G401 (cell line): ENCODE data around the gene TSKS. TPM values are rescaled to one million over a fixed set of nuclear protein-coding genes. Genes with fewer than 3 reads are reported as not detected.
A peak's percentile ranks its signal among the peaks of the same experiment; 100 is the strongest.

Experiments used
- DNase-seq: peaks from one replicate; pipeline ENCODE4 v3.0.0-alpha.2; 2015; ENCODE audit warnings: low spot score
- in situ Hi-C: cut with HindIII; loops from 2 replicates; pipeline ENCODE4 v1.10.0; 2016; ENCODE audit warnings: low sequenced_read_pairs, mixed read lengths
- total RNA-seq: library from RNA; depleted of rRNA; stranded (reverse); fragments of >200 nt; shearing (Covaris generic); gene quantifications from 2 replicates; pipeline ENCODE4 v1.2.3, GENCODE V29; 2014; rRNA removed

The TSKS gene
- total RNA-seq, 1 experiment from 2014 or later, result not detected

- in situ Hi-C loops, result no loop called here
- DNase-seq, result peak; percentile 86
Measured at GRCh38 chr19:49691243-49692146, 71.6 kb downstream of the TSKS start.

- DNase-seq, result peak; percentile 98
- in situ Hi-C loops, result no loop called here
Measured at GRCh38 chr19:49690656-49691242, 72.4 kb downstream of the TSKS start, which contains the start of gene CPT1C. CPT1C (plus strand) TSS chr19:49691116; CDS start chr19:49692253, 1,137 bp downstream.

- in situ Hi-C loops, result no loop called here
- DNase-seq, result no peak
Measured at GRCh38 chr19:49690079-49690655, 72.9 kb downstream of the TSKS start.

Other genes starting within 250 kb of the TSKS start
- gene RCN3, start 235.3 kb downstream of the TSKS start, total RNA-seq, result 0.74 and 10.8 TPM in 2 replicates
- gene NOSIP, start 182.8 kb downstream of the TSKS start, total RNA-seq, result 69.6 and 97.3 TPM in 2 replicates
- 1.9 TPM in 1 of 2 replicates, not detected in the other for gene PRRG2, start 182.0 kb downstream of the TSKS start, total RNA-seq
- gene PRR12, start 172.1 kb downstream of the TSKS start, total RNA-seq, result 0.49 and 3.0 TPM in 2 replicates
- 116 and 140 TPM in 2 replicates for gene RRAS, start 123.2 kb downstream of the TSKS start, total RNA-seq
- gene SCAF1, start 121.1 kb downstream of the TSKS start, total RNA-seq, result 22.3 and 25.2 TPM in 2 replicates
- 56.7 and 59.6 TPM in 2 replicates for gene IRF3, start 97.4 kb downstream of the TSKS start, total RNA-seq
- gene BCL2L12, start 97.4 kb downstream of the TSKS start, total RNA-seq, result 8.1 and 13.9 TPM in 2 replicates
- gene PRMT1, start 86.0 kb downstream of the TSKS start, total RNA-seq, result 633 and 640 TPM in 2 replicates
- 1.1 and 1.7 TPM in 2 replicates for gene ADM5, start 73.7 kb downstream of the TSKS start, total RNA-seq
- gene CPT1C, start 72.2 kb downstream of the TSKS start, total RNA-seq, result 38.8 and 54.5 TPM in 2 replicates
- 152 and 155 TPM in 2 replicates for gene AP2A1, start 3.7 kb upstream of the TSKS start, total RNA-seq
- gene FUZ, start 50.0 kb upstream of the TSKS start, total RNA-seq, result 33.9 and 38.6 TPM in 2 replicates
- 30.2 and 44.7 TPM in 2 replicates for gene MED25, start 55.0 kb upstream of the TSKS start, total RNA-seq
- gene PTOV1, start 87.9 kb upstream of the TSKS start, total RNA-seq, result 147 and 166 TPM in 2 replicates
- 90.2 and 111 TPM in 2 replicates for gene PNKP, start 104.3 kb upstream of the TSKS start, total RNA-seq
- 14.0 and 18.0 TPM in 2 replicates for gene AKT1S1, start 114.0 kb upstream of the TSKS start, total RNA-seq
- gene TBC1D17, start 114.4 kb upstream of the TSKS start, total RNA-seq, result 6.5 and 7.6 TPM in 2 replicates
- gene IL4I1, start 133.6 kb upstream of the TSKS start, total RNA-seq, result 0.07 and 0.80 TPM in 2 replicates
- 9.4 and 12.4 TPM in 2 replicates for gene ATF5, start 165.9 kb upstream of the TSKS start, total RNA-seq
- gene NUP62, start 166.2 kb upstream of the TSKS start, total RNA-seq, result 79.9 and 86.1 TPM in 2 replicates
- gene SIGLEC11, start 197.9 kb upstream of the TSKS start, total RNA-seq, result not detected in 2 replicates